Renal cortex interstitium (tissue), 11 donors: Measurements from ENCODE around the gene ZNF195. TPM values are rescaled to one million over a fixed set of nuclear protein-coding genes. Genes with fewer than 3 reads are reported as not detected.
"Not testable (repeated sequence)": the region's sequence is repeated elsewhere in the genome, so short reads cannot be mapped to it uniquely, and the experiment has no call there.

Source experiments
- DNase-seq, 11 donors: peaks; one replicate each; pipeline ENCODE4 v3.0.0-alpha.2; 2013; ENCODE audit warnings: low read depth in 9 of 11, low spot score in 4 of 11; ENCODE audit errors: extremely low read depth in 1 of 11
- polyA plus RNA-seq, 3 donors: library from polyadenylated mRNA; unstranded; fragments of 120-200 nt; gene quantifications; one replicate each; pipeline ENCODE4 v1.2.1, GENCODE V29; 2013; ENCODE audit not compliant: insufficient read length in 3 of 3

ZNF195 gene
- polyA plus RNA-seq, 3 donors = 30.4 to 42.0 (median 38.3) TPM

DNA sequence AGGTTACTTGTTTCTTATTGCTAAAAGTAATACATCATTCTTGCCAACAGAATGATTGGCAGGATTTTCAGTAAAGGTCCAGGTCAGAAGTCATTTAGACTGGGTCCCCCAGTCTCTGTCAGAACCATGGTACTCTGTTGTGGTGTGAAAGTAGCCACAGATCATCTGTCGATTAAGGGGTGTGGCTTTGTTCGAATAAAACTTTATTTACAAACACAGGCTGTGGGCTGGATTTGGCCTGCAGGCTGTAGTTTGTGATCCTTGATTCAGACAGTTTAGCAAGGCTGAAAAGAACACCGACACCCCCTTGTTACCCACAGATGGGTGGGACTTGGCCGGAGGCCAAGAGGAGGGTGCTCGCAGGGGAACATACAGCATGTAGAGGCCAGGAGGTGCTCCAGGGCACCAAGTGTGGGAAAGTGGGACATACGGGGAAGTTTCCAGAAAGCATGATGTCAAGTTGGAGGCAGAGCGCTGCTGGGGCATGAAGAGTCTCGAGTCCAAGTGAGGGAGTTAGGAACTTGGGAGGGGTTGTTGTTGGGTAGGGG, 29.2 kb upstream of the ZNF195 start:
- peak in 1 of 11 donors; percentile 5 for DNase-seq

GRCh38 chr11:3406937-3407336, 28.0 kb upstream of the ZNF195 start:
- not testable (repeated sequence) for DNase-seq

DNA sequence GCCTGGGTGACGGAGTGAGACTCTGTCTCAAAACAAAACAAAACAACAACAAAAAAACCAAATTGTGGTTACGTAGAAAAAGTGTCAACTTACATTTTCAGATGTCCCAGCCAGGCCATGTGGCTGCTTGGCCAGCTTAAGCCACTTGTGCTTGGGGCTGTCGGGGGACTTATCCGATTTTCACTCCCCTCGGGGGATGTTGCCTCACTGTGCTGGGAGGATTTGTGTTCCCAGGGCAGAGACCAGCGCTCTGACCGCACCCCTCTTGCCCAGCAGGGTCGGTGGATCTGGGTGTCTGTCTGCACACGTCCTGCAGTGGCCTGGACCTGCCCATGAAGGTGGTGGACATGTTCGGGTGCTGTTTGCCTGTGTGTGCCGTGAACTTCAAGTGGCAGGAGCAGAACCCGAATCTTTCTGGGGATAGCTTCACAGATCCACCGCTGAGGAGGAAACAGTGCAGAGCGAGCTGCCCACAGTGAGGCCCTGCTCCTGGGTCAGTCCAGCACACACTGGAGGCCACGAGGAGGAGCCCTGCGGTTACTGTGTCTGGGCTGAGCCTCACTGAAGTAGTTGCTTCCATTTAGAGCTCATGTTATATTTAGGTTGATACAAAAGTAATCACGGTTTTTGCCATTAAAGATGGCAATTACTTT, 27.4 kb upstream of the ZNF195 start:
- DNase-seq = not testable (repeated sequence)

GRCh38 chr11:3404076-3404925, 25.4 kb upstream of the ZNF195 start:
- not testable (repeated sequence) for DNase-seq

DNA sequence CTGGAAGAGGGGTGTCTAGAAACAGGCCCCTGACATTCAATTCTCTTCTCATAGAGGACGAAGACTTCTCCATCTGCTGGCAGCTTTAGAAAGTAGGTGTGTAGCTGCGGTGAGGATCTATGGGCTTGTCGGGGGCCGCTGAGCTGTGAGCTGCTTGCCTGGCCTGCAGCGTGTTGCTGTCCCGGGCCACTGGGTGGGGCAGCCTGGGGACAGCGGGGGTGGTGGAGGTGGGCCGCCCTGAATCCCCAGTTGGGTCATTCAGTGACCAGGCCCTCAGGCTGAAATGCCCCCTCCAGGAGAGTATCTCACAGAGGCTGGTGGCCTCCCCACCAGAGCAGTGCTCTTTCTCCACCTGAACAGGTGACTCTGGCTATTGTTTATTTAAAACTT, 23.9 kb upstream of the ZNF195 start:
- DNase-seq = not testable (repeated sequence)

DNA sequence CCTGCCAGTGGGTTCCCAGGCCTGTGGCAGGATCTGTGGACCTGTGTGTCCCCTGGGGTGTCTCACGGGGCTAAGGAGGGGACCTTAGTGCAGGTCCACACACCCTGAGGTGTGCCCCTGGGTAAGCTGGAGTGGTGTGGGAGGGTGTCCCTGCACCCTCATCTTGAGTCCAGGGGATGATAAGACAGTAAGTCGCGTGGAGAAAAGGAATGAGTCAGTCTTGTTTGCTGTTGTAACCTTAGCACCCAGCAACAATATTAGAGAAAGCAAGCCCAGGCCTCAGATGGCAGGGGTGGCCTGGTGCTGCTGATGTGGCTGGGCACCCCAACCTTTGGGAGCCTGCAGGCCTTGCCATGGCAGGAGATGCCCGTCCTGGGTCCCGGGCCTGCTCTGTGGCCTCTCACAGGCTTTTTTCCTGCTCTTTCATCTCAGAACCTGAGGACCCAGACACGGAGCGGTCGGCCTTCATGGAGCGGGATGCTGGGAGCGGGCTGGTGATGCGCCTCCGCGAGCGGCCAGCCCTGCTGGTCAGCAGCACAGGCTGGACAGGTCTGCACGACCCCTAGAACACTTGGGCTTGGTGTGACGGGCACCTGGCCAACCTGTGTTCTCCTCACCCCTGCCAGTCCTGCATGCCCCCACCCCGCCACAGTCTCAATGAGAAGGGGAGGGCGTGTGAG, 23.4 kb upstream of the ZNF195 start:
- not testable (repeated sequence) for DNase-seq

- DNase-seq = not testable (repeated sequence)
These were observed 22.1 kb upstream of the ZNF195 start for GRCh38 chr11:3401052-3401451.

DNA sequence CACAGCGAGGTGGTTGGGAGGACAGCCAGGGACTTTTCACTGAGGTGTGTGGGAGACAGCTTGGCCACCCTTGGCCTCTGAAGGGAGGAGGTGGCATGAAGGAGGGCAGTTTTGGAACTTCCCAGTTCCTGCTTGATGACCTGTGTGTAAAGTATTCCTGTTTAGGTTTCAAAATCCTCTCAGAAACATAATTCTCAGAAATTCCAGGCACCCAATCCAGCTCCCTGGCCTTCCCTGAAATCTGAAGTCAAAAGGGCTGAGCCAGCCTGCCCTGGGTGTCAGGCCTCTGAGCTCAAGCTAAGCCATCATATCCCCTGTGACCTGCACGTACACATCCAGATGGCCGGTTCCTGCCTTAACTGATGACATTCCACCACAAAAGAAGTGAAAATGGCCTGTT, 19.6 kb upstream of the ZNF195 start:
- not testable (repeated sequence) for DNase-seq

DNA sequence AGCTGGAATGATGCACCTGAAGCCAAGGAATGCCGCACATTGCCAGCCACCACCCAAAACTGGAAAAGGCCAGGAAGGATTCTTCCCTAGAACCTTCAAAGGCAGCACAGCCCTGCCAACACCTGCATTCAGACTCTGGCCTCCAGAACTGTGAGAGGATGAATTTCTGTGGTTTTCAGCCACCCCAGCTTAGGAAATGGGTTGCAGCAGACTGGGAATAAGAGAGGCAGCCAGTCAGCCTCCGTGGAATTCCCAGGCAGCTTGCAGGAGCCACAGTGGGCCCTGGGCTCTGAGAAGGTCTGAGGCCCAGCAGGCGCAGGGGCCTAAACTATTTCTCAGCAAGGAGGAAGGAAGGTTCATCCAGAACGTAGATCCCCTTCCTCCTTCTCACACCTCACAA, 19.2 kb upstream of the ZNF195 start:
- DNase-seq = not testable (repeated sequence)

DNA sequence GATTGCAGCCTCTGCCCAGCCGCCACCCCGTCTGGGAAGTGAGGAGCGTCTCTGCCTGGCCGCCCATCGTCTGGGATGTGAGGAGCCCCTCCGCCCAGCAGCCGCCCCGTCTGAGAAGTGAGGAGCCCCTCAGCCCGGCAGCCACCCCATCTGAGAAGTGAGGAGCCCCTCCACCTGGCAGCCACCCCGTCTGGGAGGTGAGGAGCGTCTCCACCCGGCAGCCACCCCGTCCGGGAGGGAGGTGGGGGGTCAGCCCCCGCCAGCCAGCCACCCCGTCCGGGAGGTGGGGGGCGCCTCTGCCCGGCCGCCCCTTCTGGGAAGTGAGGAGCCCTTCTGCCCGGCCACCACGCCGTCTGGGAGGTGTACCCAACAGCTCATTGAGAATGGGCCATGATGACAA, 18.3 kb upstream of the ZNF195 start:
- not testable (repeated sequence) for DNase-seq

- DNase-seq = not testable (repeated sequence)
These were observed 16.5 kb upstream of the ZNF195 start for GRCh38 chr11:3395468-3395867.

GRCh38 chr11:3394956-3395355, 16.0 kb upstream of the ZNF195 start:
- not testable (repeated sequence) for DNase-seq

- DNase-seq = not testable (repeated sequence)
These were observed 14.5 kb upstream of the ZNF195 start for GRCh38 chr11:3393450-3393849.

DNA sequence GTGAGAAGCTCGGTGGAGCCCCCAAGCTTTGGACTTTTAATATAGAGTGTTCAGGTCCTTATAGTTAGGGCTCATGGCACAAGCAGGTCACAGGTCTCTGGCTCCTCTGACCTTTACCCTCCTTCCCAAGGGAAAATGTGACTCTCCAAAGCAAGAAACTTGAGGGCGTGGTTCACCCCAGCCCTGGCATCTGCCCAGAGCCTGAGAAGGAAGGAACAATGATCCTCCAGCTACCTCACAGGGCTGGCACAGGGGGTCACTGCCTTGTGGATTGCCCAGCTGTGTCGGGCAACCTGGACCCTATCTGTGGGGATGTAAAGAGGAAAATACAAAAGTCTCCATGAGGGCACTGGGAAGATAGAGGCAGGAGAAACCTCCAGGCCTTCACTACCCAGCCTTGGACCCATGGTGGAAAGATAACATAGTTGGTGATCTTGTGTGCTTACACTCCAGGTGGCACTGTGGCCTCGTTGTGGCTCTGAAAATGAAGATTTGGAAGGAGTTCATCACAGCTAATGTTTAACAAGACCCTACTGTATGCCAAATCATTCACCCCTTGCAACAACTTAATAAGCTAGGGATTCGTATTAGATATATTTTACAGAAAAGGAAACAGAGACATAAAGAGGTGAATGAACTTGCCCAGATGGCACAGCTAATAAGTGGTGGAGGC, 3.8 kb upstream of the ZNF195 start:
- DNase-seq = no peak

DNA sequence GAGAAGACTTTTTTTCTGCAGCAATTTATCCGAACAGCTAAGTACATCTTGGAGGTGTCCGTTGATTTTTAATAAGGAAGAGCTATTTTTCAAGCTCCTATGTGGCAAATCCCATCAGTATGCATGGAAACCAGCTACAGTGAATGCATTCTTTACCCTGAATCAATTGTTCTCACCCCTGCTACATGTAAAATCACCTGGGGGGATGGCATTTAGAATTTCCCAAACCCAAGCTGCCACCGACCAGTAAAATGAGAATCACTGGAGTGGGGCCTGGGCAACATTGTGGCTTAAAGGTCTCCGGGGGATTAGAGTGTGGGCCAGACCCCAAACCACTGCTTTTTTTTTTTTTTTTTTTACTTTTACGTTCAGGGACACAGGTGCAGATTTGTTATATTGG, 2.8 kb upstream of the ZNF195 start:
- no peak for DNase-seq

GRCh38 chr11:3380706-3381545, 2.0 kb upstream of the ZNF195 start:
- DNase-seq = no peak

GRCh38 chr11:3375552-3375951, 3.4 kb downstream of the ZNF195 start:
- DNase-seq = no peak

DNA sequence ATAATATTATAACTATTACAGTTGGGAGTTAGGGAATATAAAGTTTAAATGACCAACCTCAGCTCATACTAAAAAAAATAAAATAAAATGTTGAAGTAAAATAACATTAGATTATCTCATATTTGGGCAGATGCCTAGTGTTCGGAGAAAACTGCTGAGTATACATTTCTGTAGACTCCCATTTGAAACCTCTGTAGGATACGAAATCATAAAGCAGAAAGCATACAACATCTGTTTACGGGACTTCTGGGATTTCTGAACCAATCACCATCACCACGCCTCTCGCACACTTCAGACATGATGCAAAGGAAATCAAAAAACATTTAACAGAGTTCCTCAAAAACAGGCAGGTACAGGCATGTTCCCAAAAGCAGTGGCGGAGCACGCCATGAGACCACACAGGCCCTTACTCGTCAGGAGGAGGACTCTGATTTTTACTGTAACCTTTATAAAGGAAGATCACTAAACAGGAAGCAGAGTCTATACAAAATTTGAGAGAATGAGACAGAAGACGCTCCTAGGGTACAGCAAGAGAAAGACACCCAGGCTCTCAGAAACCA, 8.6 kb downstream of the ZNF195 start:
- no peak for DNase-seq
